ENCODE measurements around the gene LLGL1. TPM values are rescaled to one million over a fixed set of nuclear protein-coding genes. Genes with fewer than 3 reads are reported as not detected.

LLGL1 gene
- total RNA-seq, 1 experiment from 2014 or later, result 44.9 TPM

- ChIA-PET POLR2A (ENCODE audit: unreplicated experiment) (no interaction called here), CTCF (interaction anchor here (2.1 kb wide), 1 partner anchor 18 kb away, joined by 6 read pairs; no protein-coding TSS in a partner anchor)
- Histone ChIP-seq H3K4me1 (replicated peaks; ENCODE audit: insufficient read depth) (peaks cover 22% of the 10 kb centered on the region), H3F3A (ENCODE audit: insufficient read depth, low read depth) (peaks cover 19% of the 10 kb centered on the region), H3K27ac (no peak overlapping the region), H3K9me2 (ENCODE audit: insufficient read depth) (no peaks in the 10 kb centered on the region), H3K79me2 (ENCODE audit: low read depth) (no peaks in the 10 kb centered on the region), H2AFZ (no peak overlapping the region), H3K4me2 (no peak overlapping the region), H3K9me3 (ENCODE audit: insufficient read depth, low read depth) (no peaks in the 10 kb centered on the region), H3K36me3 (ENCODE audit: low read depth) (no peaks in the 10 kb centered on the region), H3K27me3 (ENCODE audit: insufficient read depth, low read depth) (no peaks in the 10 kb centered on the region), H3K4me3 (no peak overlapping the region), H4K20me1 (ENCODE audit: insufficient read depth) (no peaks in the 10 kb centered on the region)
- peak in 1 of 2 experiments; percentile 83 for DNase-seq
- no TSS peak for BruUV-seq (replicated peaks)
- intact Hi-C loops (cut with micrococcal nuclease; ENCODE audit: unreplicated experiment), result loop anchor here (1.0 kb wide), 1 partner anchor 76 kb away; no protein-coding TSS in a partner anchor
- no peak for TF ChIP-seq EZH2 (IDR thresholded peaks at IDR 0.05; ENCODE audit: low read depth)
- peak; percentile 98 for TF ChIP-seq CTCF (conservative IDR thresholded peaks at IDR 0.05)
Measured at GRCh38 chr17:18217412-18218015, 7.9 kb upstream of the LLGL1 start.

- CTCF ChIA-PET, result interaction anchor here (0.7 to 2.1 kb wide), 2 partner anchors 17 to 103 kb away, joined by 5 to 6 read pairs; no protein-coding TSS in a partner anchor
- Histone ChIP-seq H3K36me3 (ENCODE audit: low read depth) (no peaks in the 10 kb centered on the region), H3K4me2 (peak overlapping the region; percentile 17; the same call in 1 of the 2 replicates), H3K27ac (no peak overlapping the region), H2AFZ (no peak overlapping the region), H3K79me2 (ENCODE audit: low read depth) (no peaks in the 10 kb centered on the region), H3K9me2 (ENCODE audit: insufficient read depth) (no peaks in the 10 kb centered on the region), H3K27me3 (ENCODE audit: insufficient read depth, low read depth) (no peaks in the 10 kb centered on the region), H3K4me1 (replicated peaks; ENCODE audit: insufficient read depth) (peaks cover 22% of the 10 kb centered on the region), H3K4me3 (no peak overlapping the region), H3F3A (ENCODE audit: insufficient read depth, low read depth) (peaks cover 19% of the 10 kb centered on the region), H4K20me1 (ENCODE audit: insufficient read depth) (no peaks in the 10 kb centered on the region), H3K9me3 (ENCODE audit: insufficient read depth, low read depth) (no peaks in the 10 kb centered on the region)
- no TSS peak for BruUV-seq (replicated peaks)
- intact Hi-C loops (cut with micrococcal nuclease; ENCODE audit: unreplicated experiment), result loop anchor here (1.0 kb wide), 1 partner anchor 78 kb away; no protein-coding TSS in a partner anchor
- no peak for TF ChIP-seq CTCF (conservative IDR thresholded peaks at IDR 0.05)
- no peak for TF ChIP-seq EZH2 (IDR thresholded peaks at IDR 0.05; ENCODE audit: low read depth)
- no peak for DNase-seq
- POLR2A ChIA-PET (ENCODE audit: unreplicated experiment), result interaction anchor here (0.6 kb wide), 1 partner anchor 78 kb away, joined by 3 read pairs; no protein-coding TSS in a partner anchor
Measured at GRCh38 chr17:18218756-18219415, 6.5 kb upstream of the LLGL1 start.

GRCh38 chr17:18224053-18224386, 1.4 kb upstream of the LLGL1 start:
- TF ChIP-seq EZH2 (IDR thresholded peaks at IDR 0.05; ENCODE audit: low read depth) (no peak), CTCF (conservative IDR thresholded peaks at IDR 0.05) (no peak)
- intact Hi-C loops (cut with micrococcal nuclease; ENCODE audit: unreplicated experiment), result loop anchor here (10.0 kb wide), 1 partner anchor 91 kb away; the partner anchor contains the start of genes SMCR8 and TOP3A
- Histone ChIP-seq H3K4me2 (no peak overlapping the region), H3K4me1 (replicated peaks; ENCODE audit: insufficient read depth) (peaks cover 28% of the 10 kb centered on the region), H3K9me2 (ENCODE audit: insufficient read depth) (no peaks in the 10 kb centered on the region), H3K27me3 (ENCODE audit: insufficient read depth, low read depth) (no peaks in the 10 kb centered on the region), H4K20me1 (ENCODE audit: insufficient read depth) (no peaks in the 10 kb centered on the region), H3K79me2 (ENCODE audit: low read depth) (peaks cover 13% of the 10 kb centered on the region), H2AFZ (no peak overlapping the region), H3K4me3 (no peak overlapping the region), H3F3A (ENCODE audit: insufficient read depth, low read depth) (peaks cover 5% of the 10 kb centered on the region; the same call in 1 of the 2 replicates), H3K9me3 (ENCODE audit: insufficient read depth, low read depth) (no peaks in the 10 kb centered on the region), H3K36me3 (ENCODE audit: low read depth) (no peaks in the 10 kb centered on the region), H3K27ac (no peak overlapping the region)
- ChIA-PET CTCF (no interaction called here), POLR2A (ENCODE audit: unreplicated experiment) (interaction anchor here (0.6 to 0.9 kb wide), 2 partner anchors 12 to 18 kb away, joined by 3 to 6 read pairs; no protein-coding TSS in a partner anchor)
- BruUV-seq (replicated peaks), result no TSS peak
- no peak for DNase-seq

Measured in PC-9 (cell line).